ENCODE data around the gene PCDHB10. TPM values are rescaled to one million over a fixed set of nuclear protein-coding genes. Genes with fewer than 3 reads are reported as not detected.
"Not testable (repeated sequence)": the region's sequence is repeated elsewhere in the genome, so short reads cannot be mapped to it uniquely, and the experiment has no call there.

The PCDHB10 gene
- total and polyA plus RNA-seq, 10 donors, result 0.09 to 2.7 (median 0.87) TPM

GRCh38 chr5:141150993-141151325 is 41.2 kb upstream of the PCDHB10 start:
- no peaks in the 10 kb centered on the region for H3K36me3 ChIP-seq
- no peak overlapping the region for H3K27ac ChIP-seq
- no peak for DNase-seq
- H3K4me3 ChIP-seq, result no peak overlapping the region
- 31 to 48% (median 42%) methylated on average over 13 of the region's 13 CpGs for WGBS, 5 donors
- H3K27me3 ChIP-seq (replicated peaks in 1 of 7), result peaks cover 0 to 62% (median 0%) of the 10 kb centered on the region in 7 donors
- TF ChIP-seq POLR2A (IDR thresholded peaks at IDR 0.05) (no peak), POLR2AphosphoS5 (IDR thresholded peaks at IDR 0.05) (no peak), CTCF (IDR thresholded peaks at IDR 0.05 in 8 of 11, conservative IDR thresholded peaks at IDR 0.05 in 3 of 11) (no peak)
- H3K9me3 ChIP-seq, result peaks cover 0 to 89% (median 59%) of the 10 kb centered on the region in 8 donors
- intact Hi-C loops (cut with DNase I; ENCODE audit: low total_unique reads), result no loop called here
- no peaks in the 10 kb centered on the region for H3K4me1 ChIP-seq

- H3K36me3 ChIP-seq; H3K27ac ChIP-seq; intact Hi-C loops (cut with DNase I; ENCODE audit: low total_unique reads); H3K4me1 ChIP-seq; DNase-seq; H3K4me3 ChIP-seq: not testable (repeated sequence)
- Histone ChIP-seq H3K9me3 (peaks cover 0 to 96% (median 63%) of the 10 kb centered on the region in 8 donors), H3K27me3 (replicated peaks in 1 of 7) (peaks cover 0 to 65% (median 5%) of the 10 kb centered on the region in 7 donors)
- 27 to 52% (median 42%) methylated on average over 15 to 39 of the region's 41 CpGs for WGBS, 5 donors
Observed at GRCh38 chr5:141151632-141152031, 40.5 kb upstream of the PCDHB10 start.

- 28 to 55% (median 34%) methylated on average over 9 to 36 of the region's 36 CpGs for WGBS, 5 donors
- H3K36me3 ChIP-seq; intact Hi-C loops (cut with DNase I; ENCODE audit: low total_unique reads); H3K4me1 ChIP-seq; H3K4me3 ChIP-seq; H3K27ac ChIP-seq; DNase-seq: not testable (repeated sequence)
- Histone ChIP-seq H3K9me3 (peaks cover 0 to 98% (median 67%) of the 10 kb centered on the region in 8 donors), H3K27me3 (replicated peaks in 1 of 7) (peaks cover 0 to 69% (median 7%) of the 10 kb centered on the region in 7 donors)
Observed at GRCh38 chr5:141152096-141152495, 40.1 kb upstream of the PCDHB10 start.

- peaks cover 0 to 94% (median 62%) of the 10 kb centered on the region in 8 donors for H3K9me3 ChIP-seq
- H3K4me3 ChIP-seq, result no peak overlapping the region
- no peak for DNase-seq
- H3K27ac ChIP-seq, result no peak overlapping the region
- intact Hi-C loops (cut with DNase I; ENCODE audit: low total_unique reads), result no loop called here
- no peak for TF ChIP-seq POLR2AphosphoS5 (IDR thresholded peaks at IDR 0.05)
- TF ChIP-seq POLR2A (IDR thresholded peaks at IDR 0.05), result no peak
- TF ChIP-seq CTCF (IDR thresholded peaks at IDR 0.05 in 8 of 11, conservative IDR thresholded peaks at IDR 0.05 in 3 of 11), result no peak
- H3K4me1 ChIP-seq, result no peaks in the 10 kb centered on the region
- WGBS, 5 donors, result 28 to 42% (median 35%) methylated on average over 21 of the region's 21 CpGs
- no peaks in the 10 kb centered on the region for H3K36me3 ChIP-seq
- H3K27me3 ChIP-seq (replicated peaks in 1 of 7), result peaks cover 0 to 76% (median 7%) of the 10 kb centered on the region in 7 donors
Observed at GRCh38 chr5:141155540-141156374, 36.4 kb upstream of the PCDHB10 start.

GRCh38 chr5:141157356-141157755 is 34.8 kb upstream of the PCDHB10 start:
- intact Hi-C loops (cut with DNase I; ENCODE audit: low total_unique reads); H3K4me3 ChIP-seq; DNase-seq; H3K4me1 ChIP-seq; H3K27ac ChIP-seq; H3K36me3 ChIP-seq: not testable (repeated sequence)
- WGBS, 5 donors, result 28 to 60% (median 46%) methylated on average over 8 to 38 of the region's 38 CpGs
- Histone ChIP-seq H3K27me3 (replicated peaks in 1 of 7) (peaks cover 0 to 60% (median 7%) of the 10 kb centered on the region in 7 donors), H3K9me3 (peaks cover 0 to 94% (median 51%) of the 10 kb centered on the region in 8 donors)

GRCh38 chr5:141157901-141158300 is 34.3 kb upstream of the PCDHB10 start:
- Histone ChIP-seq H3K9me3 (peaks cover 0 to 94% (median 52%) of the 10 kb centered on the region in 8 donors), H3K27me3 (replicated peaks in 1 of 7) (peaks cover 0 to 54% (median 7%) of the 10 kb centered on the region in 7 donors)
- intact Hi-C loops (cut with DNase I; ENCODE audit: low total_unique reads); H3K4me3 ChIP-seq; H3K36me3 ChIP-seq; H3K27ac ChIP-seq; DNase-seq; H3K4me1 ChIP-seq: not testable (repeated sequence)
- 37 to 52% (median 43%) methylated on average over 11 to 22 of the region's 28 CpGs for WGBS, 5 donors
